HepG2 (cell line): ENCODE measurements around the gene SIAE. TPM values are rescaled to one million over a fixed set of nuclear protein-coding genes. Genes with fewer than 3 reads are reported as not detected.

Source experiments
- CBX1 ChIP-seq: IDR thresholded peaks from one replicate; pipeline ENCODE4 v1.6.1; 2016; ENCODE audit warnings: antibody characterized with exemption, low read depth
- CBX5 ChIP-seq: sonication (generic); formaldehyde crosslinking; IDR thresholded peaks from 2 replicates; pipeline ENCODE4 v1.4.0; 2020; ENCODE audit warnings: missing genetic modification reagents, borderline replicate concordance
- DPF2 ChIP-seq: sonication (generic); formaldehyde crosslinking; IDR thresholded peaks from 2 replicates; pipeline ENCODE4 v1.4.0; 2020; ENCODE audit warnings: mild to moderate bottlenecking, low read depth, missing genetic modification reagents, borderline replicate concordance
- KAT8 ChIP-seq: IDR thresholded peaks from 2 replicates; pipeline ENCODE4 v1.6.1; 2016; ENCODE audit warnings: missing genetic modification reagents, missing compliant biosample characterization
- MXI1 ChIP-seq: IDR thresholded peaks from 3 replicates; pipeline ENCODE4 v1.6.1; 2012; ENCODE audit warnings: low read depth, low read length, inconsistent platforms, borderline replicate concordance
- NAIF1 ChIP-seq: sonication (generic); formaldehyde crosslinking; IDR thresholded peaks from 2 replicates; pipeline ENCODE4 v1.5.0; 2020; ENCODE audit warnings: mild to moderate bottlenecking, missing genetic modification reagents, borderline replicate concordance
- POLR2G ChIP-seq: fragments of 200-400 bp; formaldehyde crosslinking; IDR thresholded peaks from 2 replicates; pipeline ENCODE4 v1.6.1; 2018; ENCODE audit warnings: mild to moderate bottlenecking, low read depth, low read length, moderate library complexity
- REST ChIP-seq, 2 experiments: IDR thresholded peaks; 2 replicates each; pipeline ENCODE4 v1.6.1; 2011 to 2012; ENCODE audit warnings: low read length in 2 of 2, borderline replicate concordance in 1 of 2, low read depth in 1 of 2, mild to moderate bottlenecking in 1 of 2, moderate library complexity in 1 of 2
- SAP130 ChIP-seq: IDR thresholded peaks from 2 replicates; pipeline ENCODE4 v1.6.1; 2016; ENCODE audit warnings: low read depth
- SOX6 ChIP-seq, 2 experiments: fragments of 450-650 bp in 1 of 2; sonication (generic) in 1 of 2; formaldehyde crosslinking in 1 of 2; IDR thresholded peaks; 2 replicates each; pipeline versions ENCODE4 v1.4.0 to v1.6.1; 2017 to 2020; ENCODE audit warnings: antibody characterized with exemption in 1 of 2, mild to moderate bottlenecking in 1 of 2, missing genetic modification reagents in 1 of 2
- SSRP1 ChIP-seq: IDR thresholded peaks from 2 replicates; pipeline ENCODE4 v1.6.1; 2016; ENCODE audit warnings: control low read depth
- ZEB1 ChIP-seq: IDR thresholded peaks from 2 replicates; pipeline ENCODE4 v1.6.1; 2012; ENCODE audit warnings: mild to moderate bottlenecking, low read depth, inconsistent platforms; ENCODE audit not compliant: insufficient replicate concordance
- ZNF230 ChIP-seq: sonication (generic); formaldehyde crosslinking; IDR thresholded peaks from 2 replicates; pipeline ENCODE4 v1.4.0; 2020; ENCODE audit warnings: mild to moderate bottlenecking, missing genetic modification reagents
- ZNF253 ChIP-seq: sonication (generic); formaldehyde crosslinking; IDR thresholded peaks from 2 replicates; pipeline ENCODE4 v1.8.0; 2022; ENCODE audit warnings: mild to moderate bottlenecking, missing genetic modification reagents, borderline replicate concordance
- ZNF256 ChIP-seq: sonication (generic); formaldehyde crosslinking; conservative IDR thresholded peaks from 2 replicates; pipeline ENCODE4 v1.4.0; 2020; ENCODE audit warnings: missing genetic modification reagents
- ZNF350 ChIP-seq: sonication (generic); formaldehyde crosslinking; IDR thresholded peaks from 2 replicates; pipeline ENCODE4 v1.4.0; 2020; ENCODE audit warnings: mild to moderate bottlenecking, low read depth, missing genetic modification reagents, borderline replicate concordance
- ZNF749 ChIP-seq: sonication (generic); formaldehyde crosslinking; IDR thresholded peaks from 2 replicates; pipeline ENCODE4 v1.8.0; 2022; ENCODE audit warnings: mild to moderate bottlenecking, missing genetic modification reagents, moderate library complexity, borderline replicate concordance
- ZNF776 ChIP-seq: sonication (generic); formaldehyde crosslinking; IDR thresholded peaks from 2 replicates; pipeline ENCODE4 v1.4.0; 2020; ENCODE audit warnings: mild to moderate bottlenecking, missing genetic modification reagents
- ZNF883 ChIP-seq: sonication (generic); formaldehyde crosslinking; IDR thresholded peaks from 2 replicates; pipeline ENCODE4 v1.5.1; 2020; ENCODE audit warnings: mild to moderate bottlenecking, missing genetic modification reagents; ENCODE audit errors: not compliant biosample characterization
- ZSCAN29 ChIP-seq: sonication (generic); formaldehyde crosslinking; conservative IDR thresholded peaks from 2 replicates; pipeline ENCODE4 v1.4.0; 2020; ENCODE audit warnings: mild to moderate bottlenecking, missing genetic modification reagents
- polyA plus RNA-seq, 8 experiments: library from polyadenylated mRNA; depleted of rRNA in 3 of 8; stranded (reverse) in 7 of 8; unstranded in 1 of 8; fragments of >200 nt; fragmentation: Illumina TruSeq in 4 of 8; extraction: Trizol in 4 of 8; gene quantifications; 2 replicates each; pipeline versions ENCODE4 v1.2.1 to v1.2.3, GENCODE V29; 2011 to 2016; ENCODE audit warnings: low read depth in 4 of 8, missing spikeins in 1 of 8, mixed read lengths in 1 of 8; ENCODE audit not compliant: insufficient read depth in 1 of 8
- total RNA-seq, 5 experiments: library from RNA; depleted of rRNA; stranded (reverse); fragments of >200 nt; fragmentation: Illumina TruSeq; extraction: Trizol; gene quantifications; 2 replicates each; pipeline ENCODE4 v1.2.3, GENCODE V29; 2016; ENCODE audit warnings: low read depth in 1 of 5
- TF ChIP-seq, protein P1 (sequence below), 2 experiments: sonication (generic) in 1 of 2; formaldehyde crosslinking in 1 of 2; IDR thresholded peaks; 2 replicates each; pipeline versions ENCODE4 v1.4.0 to v1.6.1; 2016 to 2020; ENCODE audit warnings: borderline replicate concordance in 1 of 2, low read depth in 1 of 2, mild to moderate bottlenecking in 1 of 2, missing genetic modification reagents in 1 of 2

The SIAE gene
- total and polyA plus RNA-seq, 2 of the 13 experiments (the other 11 are each of a cell fraction or from before 2014, with no cell fraction given): 7.0 to 22.4 TPM

DNA sequence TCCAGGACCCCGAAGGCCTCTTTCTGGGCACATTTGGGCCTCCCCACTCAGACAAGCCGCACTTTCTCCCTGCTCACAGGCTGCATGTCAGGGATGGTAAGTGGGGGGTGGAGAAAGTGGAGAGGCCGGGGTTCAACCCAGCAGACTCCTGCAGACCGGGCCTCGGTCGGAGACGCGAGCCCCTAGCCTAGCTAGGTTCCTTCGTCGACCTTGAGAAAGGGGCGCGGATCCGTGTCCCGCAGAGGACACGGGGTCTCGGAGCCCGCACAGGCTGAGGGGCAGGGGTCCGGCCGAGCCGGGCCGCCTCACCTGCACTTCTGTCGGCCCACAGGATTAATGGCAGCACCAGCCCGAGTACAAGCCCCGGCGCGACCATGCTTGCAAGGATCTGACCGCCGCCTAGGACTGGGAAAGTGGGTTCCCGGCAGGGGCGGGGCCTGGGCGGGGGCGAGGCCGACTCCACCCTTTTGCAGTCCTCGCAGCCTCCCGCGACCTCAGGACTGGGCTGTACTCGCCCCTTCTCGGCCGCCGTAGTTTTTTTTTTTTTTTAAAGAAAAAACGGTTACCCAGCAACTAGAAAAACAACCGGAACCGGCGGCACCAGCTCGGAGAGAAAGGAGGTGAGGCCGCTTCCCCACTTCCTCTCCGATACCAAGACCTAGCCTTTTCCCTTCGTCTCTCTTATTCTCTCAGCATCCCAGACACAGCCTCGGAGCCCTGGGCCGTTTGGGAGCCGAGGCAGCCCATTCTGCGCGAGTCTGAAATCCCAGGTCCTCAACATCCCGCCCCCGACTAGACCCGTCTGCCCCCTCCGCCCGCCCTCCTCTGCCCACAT, at the start of gene SIAE, which contains the start of gene SPA17 (continued):
- TF ChIP-seq REST (IDR thresholded peaks at IDR 0.05; ENCODE audit: borderline replicate concordance in 1 of 2, low read depth in 1 of 2, low read length in 2 of 2): peak in 1 of 2 experiments; percentile 47; a peak in 2 of 4 replicates
- peak; percentile 63 for TF ChIP-seq CBX1
- peak; percentile 77; the same call in 1 of the 2 replicates for TF ChIP-seq ZSCAN29
- TF ChIP-seq ZNF350 (CRISPR knock-in tag): peak; percentile 39; the same call in 1 of the 2 replicates
- peak; percentile 81 for TF ChIP-seq POLR2G
- peak; percentile 89 for TF ChIP-seq ZNF749
- TF ChIP-seq ZNF776 (CRISPR knock-in tag): peak; percentile 62; the same call in 1 of the 2 replicates
- TF ChIP-seq SSRP1 (CRISPR knock-in tag): no peak
- TF ChIP-seq, protein P1, sequence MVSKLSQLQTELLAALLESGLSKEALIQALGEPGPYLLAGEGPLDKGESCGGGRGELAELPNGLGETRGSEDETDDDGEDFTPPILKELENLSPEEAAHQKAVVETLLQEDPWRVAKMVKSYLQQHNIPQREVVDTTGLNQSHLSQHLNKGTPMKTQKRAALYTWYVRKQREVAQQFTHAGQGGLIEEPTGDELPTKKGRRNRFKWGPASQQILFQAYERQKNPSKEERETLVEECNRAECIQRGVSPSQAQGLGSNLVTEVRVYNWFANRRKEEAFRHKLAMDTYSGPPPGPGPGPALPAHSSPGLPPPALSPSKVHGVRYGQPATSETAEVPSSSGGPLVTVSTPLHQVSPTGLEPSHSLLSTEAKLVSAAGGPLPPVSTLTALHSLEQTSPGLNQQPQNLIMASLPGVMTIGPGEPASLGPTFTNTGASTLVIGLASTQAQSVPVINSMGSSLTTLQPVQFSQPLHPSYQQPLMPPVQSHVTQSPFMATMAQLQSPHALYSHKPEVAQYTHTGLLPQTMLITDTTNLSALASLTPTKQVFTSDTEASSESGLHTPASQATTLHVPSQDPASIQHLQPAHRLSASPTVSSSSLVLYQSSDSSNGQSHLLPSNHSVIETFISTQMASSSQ (IDR thresholded peaks at IDR 0.05; ENCODE audit: low read depth): no peak
- TF ChIP-seq, protein P1 (CRISPR knock-in tag; IDR thresholded peaks at IDR 0.05; ENCODE audit: borderline replicate concordance): peak; percentile 27; the same call in 1 of the 2 replicates
- 0 out of 2 replicates have a peak, but pooled peaks have one; percentile 60 for TF ChIP-seq ZNF253 (CRISPR knock-in tag)
- no peak for TF ChIP-seq NAIF1
- TF ChIP-seq ZNF256 (CRISPR knock-in tag): 0 out of 2 replicates have a peak, but pooled peaks have one; percentile 21
- peak; percentile 90 for TF ChIP-seq SAP130
- no peak for TF ChIP-seq SOX6 (IDR thresholded peaks at IDR 0.05)
- TF ChIP-seq SOX6 (CRISPR knock-in tag; IDR thresholded peaks at IDR 0.05): peak; percentile 71
- TF ChIP-seq ZNF230 (CRISPR knock-in tag): peak; percentile 65
- no peak for TF ChIP-seq CBX5 (CRISPR knock-in tag)
- TF ChIP-seq DPF2 (CRISPR knock-in tag): no peak
- TF ChIP-seq ZEB1: peak; percentile 46
- peak; percentile 72 for TF ChIP-seq KAT8 (CRISPR knock-in tag)
- no peak for TF ChIP-seq ZNF883 (CRISPR knock-in tag)
- peak; percentile 58; the same call in 2 of the 3 replicates for TF ChIP-seq MXI1
